Endothelial cell (in vitro differentiated cells): ENCODE data around the gene ABT1. TPM values are rescaled to one million over a fixed set of nuclear protein-coding genes. Genes with fewer than 3 reads are reported as not detected.

ENCODE experiments used
- DNase-seq: peaks from one replicate; pipeline ENCODE4 v3.0.0; 2021; ENCODE audit warnings: low spot score
- H3K27ac Mint-ChIP-seq: one replicate; pipeline ENCODE4 v1.8.0; 2021; ENCODE audit warnings: mixed read lengths, inconsistent platforms; ENCODE audit not compliant: unreplicated experiment
- H3K27me3 Mint-ChIP-seq: one replicate; pipeline ENCODE4 v1.8.0; 2021; ENCODE audit warnings: mild to moderate bottlenecking, moderate library complexity, mixed read lengths, inconsistent platforms; ENCODE audit not compliant: unreplicated experiment
- H3K36me3 Mint-ChIP-seq: one replicate; pipeline ENCODE4 v1.8.0; 2021; ENCODE audit warnings: mild to moderate bottlenecking, low read depth, mixed read lengths, inconsistent platforms; ENCODE audit not compliant: unreplicated experiment
- H3K4me1 Mint-ChIP-seq: one replicate; pipeline ENCODE4 v1.8.0; 2021; ENCODE audit warnings: mild to moderate bottlenecking, mixed read lengths, inconsistent platforms; ENCODE audit not compliant: unreplicated experiment
- H3K4me3 Mint-ChIP-seq: one replicate; pipeline ENCODE4 v1.8.0; 2021; ENCODE audit warnings: mild to moderate bottlenecking, mixed read lengths, inconsistent platforms; ENCODE audit not compliant: unreplicated experiment
- H3K9me3 Mint-ChIP-seq: one replicate; pipeline ENCODE4 v1.8.0; 2021; ENCODE audit warnings: mixed read lengths, inconsistent platforms; ENCODE audit not compliant: unreplicated experiment
- CTCF ChIP-seq: fragments of 200-600 bp; sonication (generic); IDR thresholded peaks from one replicate; pipeline ENCODE4 v1.5.0; 2021; ENCODE audit warnings: antibody characterized with exemption; ENCODE audit not compliant: unreplicated experiment
- total RNA-seq: library from RNA; stranded (reverse); fragmentation: NEBNext Ultra II Directional; extraction: Animal tissue kit (Norgen Biotek cat#: 25700); gene quantifications from one replicate; pipeline ENCODE4 v1.2.1, GENCODE V29; 2021; ENCODE audit not compliant: unreplicated experiment

ABT1 gene
- total RNA-seq, 1 donor from 2014 or later: 20.4 TPM

GRCh38 chr6:26613201-26613600 lies 16.4 kb downstream of the ABT1 start:
- Mint-ChIP-seq H3K27ac (no peak overlapping the region), H3K36me3 (no peaks in the 10 kb centered on the region), H3K27me3 (peaks cover 18% of the 10 kb centered on the region), H3K9me3 (no peaks in the 10 kb centered on the region), H3K4me1 (peaks cover 8% of the 10 kb centered on the region), H3K4me3 (peak overlapping the region; percentile 90)
- TF ChIP-seq CTCF: no peak
- no peak for DNase-seq

- no peak for TF ChIP-seq CTCF
- H3K4me1 Mint-ChIP-seq: peaks cover 8% of the 10 kb centered on the region
- H3K4me3 Mint-ChIP-seq: peak overlapping the region; percentile 90
- H3K36me3 Mint-ChIP-seq: no peaks in the 10 kb centered on the region
- DNase-seq: peak; percentile 50
- H3K27ac Mint-ChIP-seq: no peak overlapping the region
- peaks cover 18% of the 10 kb centered on the region for H3K27me3 Mint-ChIP-seq
- no peaks in the 10 kb centered on the region for H3K9me3 Mint-ChIP-seq
Measured at GRCh38 chr6:26613689-26614683, 17.2 kb downstream of the ABT1 start.

GRCh38 chr6:26623339-26623859 lies 26.6 kb downstream of the ABT1 start:
- no peak for TF ChIP-seq CTCF
- no peak overlapping the region for H3K27ac Mint-ChIP-seq
- DNase-seq: no peak
- H3K4me3 Mint-ChIP-seq: no peak overlapping the region
- no peaks in the 10 kb centered on the region for H3K27me3 Mint-ChIP-seq
- no peaks in the 10 kb centered on the region for H3K9me3 Mint-ChIP-seq
- H3K36me3 Mint-ChIP-seq: no peaks in the 10 kb centered on the region
- no peaks in the 10 kb centered on the region for H3K4me1 Mint-ChIP-seq

GRCh38 chr6:26624557-26624956 lies 27.8 kb downstream of the ABT1 start:
- no peak overlapping the region for H3K27ac Mint-ChIP-seq
- no peaks in the 10 kb centered on the region for H3K27me3 Mint-ChIP-seq
- H3K9me3 Mint-ChIP-seq: no peaks in the 10 kb centered on the region

More at GRCh38 chr6:26624557-26624956, 27.8 kb downstream of the ABT1 start:
- no peak for TF ChIP-seq CTCF
- Mint-ChIP-seq H3K4me3 (no peak overlapping the region), H3K4me1 (no peaks in the 10 kb centered on the region), H3K36me3 (no peaks in the 10 kb centered on the region)
- DNase-seq: no peak
